HCT116 (cell line): ENCODE data around the gene BSN. TPM values are rescaled to one million over a fixed set of nuclear protein-coding genes. Genes with fewer than 3 reads are reported as not detected.

ENCODE experiments used
- ATAC-seq: fragments of 200-7000 bp; cut with Tn5 transposase; 2 replicates; pipeline ENCODE4 v1.9.1; 2020; ENCODE audit warnings: mild to moderate bottlenecking, moderate library complexity
- BruUV-seq: library from RNA; stranded (reverse); fragments of 400-500 nt; replicated peaks from 2 replicates; lab custom pipeline; 2021; lab: Mats Ljungman, UMichigan
- CTCF ChIA-PET: fragments of 300-600 bp; sonication (Branson Sonifier 250); formaldehyde crosslinking; loops from one replicate; lab custom pipeline; 2021; ENCODE audit warnings: antibody characterized with exemption; lab: Charles Lee
- POLR2A ChIA-PET: fragments of 300-600, 350-600 bp; sonication (Branson Sonifier 250); formaldehyde crosslinking; loops from one replicate; lab custom pipeline; 2021; ENCODE audit warnings: antibody characterized with exemption; lab: Charles Lee
- RAD21 ChIA-PET, 2 experiments: fragments of 300-600 bp; sonication (Branson Sonifier 250); formaldehyde crosslinking; loops; one replicate each; lab custom pipeline; 2023; ENCODE audit warnings: low total read pairs in 2 of 2; ENCODE audit not compliant: uncharacterized antibody in 2 of 2, unreplicated experiment in 2 of 2, low non-redundant PET in 1 of 2; lab: Charles Lee
- DNase-seq: peaks from one replicate; pipeline ENCODE4 v3.0.0-alpha.2; 2010; ENCODE audit warnings: low read depth, low spot score
- H2AFZ ChIP-seq: fragments of 200-600 bp; shearing (Covaris generic), sonication (generic); 2 replicates; pipeline ENCODE4 v1.6.1; 2017; ENCODE audit warnings: low read depth, mixed run types, mixed read lengths, antibody characterized with exemption, low read length; ENCODE audit not compliant: poor library complexity, severe bottlenecking
- H3K27ac ChIP-seq: 2 replicates; pipeline ENCODE4 v1.5.1; 2012; ENCODE audit warnings: low read depth, low read length
- H3K27me3 ChIP-seq: fragments of 200-600 bp; sonication (generic); 2 replicates; pipeline ENCODE4 v1.6.1; 2016; ENCODE audit warnings: mixed run types, low read length, mixed read lengths; ENCODE audit not compliant: insufficient read depth
- H3K36me3 ChIP-seq, 2 experiments: fragments of 200-500 bp in 1 of 2; fragments of 200-600 bp in 1 of 2; sonication (Bioruptor generic) in 1 of 2; sonication (generic) in 1 of 2; 2 replicates each; pipeline versions ENCODE4 v1.5.1 to v1.6.1; 2014 to 2016; ENCODE audit warnings: low read length in 2 of 2, inconsistent platforms in 1 of 2, mixed read lengths in 1 of 2, mixed run types in 1 of 2; ENCODE audit not compliant: insufficient read depth in 2 of 2, control insufficient read depth in 1 of 2
- H3K4me1 ChIP-seq, 2 experiments: fragments of 200-600 bp in 1 of 2; sonication (generic) in 1 of 2; 2 replicates each; pipeline versions ENCODE4 v1.5.1 to v1.6.1; 2012 to 2017; ENCODE audit warnings: low read length in 2 of 2, inconsistent platforms in 1 of 2, mild to moderate bottlenecking in 1 of 2, mixed read lengths in 1 of 2, mixed run types in 1 of 2, moderate library complexity in 1 of 2; ENCODE audit not compliant: insufficient read depth in 2 of 2, control insufficient read depth in 1 of 2
- H3K4me2 ChIP-seq: fragments of 200-600 bp; sonication (generic); 2 replicates; pipeline ENCODE4 v1.6.1; 2017; ENCODE audit warnings: mixed run types, low read length, mixed read lengths
- H3K4me3 ChIP-seq, 2 experiments: fragments of 200-600 bp in 1 of 2; sonication (generic) in 1 of 2; replicated peaks in 1 of 2; 2 replicates each; pipeline ENCODE4 v1.5.1; 2011 to 2016; ENCODE audit warnings: low read length in 2 of 2, control low read depth in 1 of 2, low read depth in 1 of 2, mild to moderate bottlenecking in 1 of 2, mixed read lengths in 1 of 2, mixed run types in 1 of 2
- H3K79me2 ChIP-seq: fragments of 200-600 bp; sonication (generic); 2 replicates; pipeline ENCODE4 v1.6.1; 2017; ENCODE audit warnings: mild to moderate bottlenecking, mixed run types, low read length, moderate library complexity, mixed read lengths; ENCODE audit not compliant: insufficient read depth
- H3K9ac ChIP-seq: fragments of 200-600 bp; sonication (generic); 2 replicates; pipeline ENCODE4 v1.6.1; 2016; ENCODE audit warnings: low read length, mixed read lengths
- H3K9me2 ChIP-seq: fragments of 200-600 bp; sonication (generic), shearing (Covaris generic); 2 replicates; pipeline ENCODE4 v1.6.1; 2017; ENCODE audit warnings: mixed run types, mild to moderate bottlenecking, moderate library complexity; ENCODE audit not compliant: insufficient read depth
- H3K9me3 ChIP-seq, 2 experiments: fragments of 200-500 bp in 1 of 2; fragments of 200-600 bp in 1 of 2; sonication (Bioruptor generic) in 1 of 2; sonication (generic) in 1 of 2; 2 replicates each; pipeline ENCODE4 v1.6.1; 2014 to 2017; ENCODE audit warnings: low read length in 2 of 2, mixed read lengths in 2 of 2, inconsistent platforms in 1 of 2, low read depth in 1 of 2, mild to moderate bottlenecking in 1 of 2, mixed run types in 1 of 2, moderate library complexity in 1 of 2; ENCODE audit not compliant: control insufficient read depth in 1 of 2, insufficient read depth in 1 of 2
- H4K20me1 ChIP-seq: fragments of 200-600 bp; sonication (generic), shearing (Covaris generic); 2 replicates; pipeline ENCODE4 v1.6.1; 2017; ENCODE audit warnings: mixed run types, mild to moderate bottlenecking, moderate library complexity; ENCODE audit not compliant: insufficient read depth
- ATF3 ChIP-seq: IDR thresholded peaks from 2 replicates; pipeline ENCODE4 v1.6.1; 2012
- CBX3 ChIP-seq: IDR thresholded peaks from 2 replicates; pipeline ENCODE4 v1.6.1; 2012; ENCODE audit warnings: low read depth
- CEBPB ChIP-seq: IDR thresholded peaks from 2 replicates; pipeline ENCODE4 v1.6.1; 2012; ENCODE audit warnings: low read depth
- ELF1 ChIP-seq: IDR thresholded peaks from 2 replicates; pipeline ENCODE4 v1.6.1; 2012; ENCODE audit warnings: low read depth, borderline replicate concordance
- EZH2phosphoT487 ChIP-seq: fragments of 200-600 bp; IDR thresholded peaks from 2 replicates; pipeline ENCODE4 v1.6.1; 2018; ENCODE audit warnings: antibody characterized with exemption, borderline replicate concordance
- JUND ChIP-seq: IDR thresholded peaks from 2 replicates; pipeline ENCODE4 v1.6.1; 2012
- MAX ChIP-seq: IDR thresholded peaks from 2 replicates; pipeline ENCODE4 v1.6.1; 2012
- REST ChIP-seq: IDR thresholded peaks from 2 replicates; pipeline ENCODE4 v1.6.1; 2012; ENCODE audit warnings: low read depth
- SIN3A ChIP-seq: IDR thresholded peaks from 2 replicates; pipeline ENCODE4 v1.6.1; 2012; ENCODE audit warnings: low read depth
- SP1 ChIP-seq: IDR thresholded peaks from 2 replicates; pipeline ENCODE4 v1.6.1; 2012; ENCODE audit warnings: low read depth
- SRF ChIP-seq: IDR thresholded peaks from 2 replicates; pipeline ENCODE4 v1.6.1; 2012; ENCODE audit warnings: low read depth
- YY1 ChIP-seq: IDR thresholded peaks from 2 replicates; pipeline ENCODE4 v1.6.1; 2011; ENCODE audit warnings: low read length, low read depth, moderate library complexity, mild to moderate bottlenecking; ENCODE audit not compliant: insufficient replicate concordance; ENCODE audit errors: extremely low read depth
- ZBTB33 ChIP-seq: IDR thresholded peaks from 2 replicates; pipeline ENCODE4 v1.6.1; 2011; ENCODE audit warnings: mild to moderate bottlenecking, low read length, moderate library complexity; ENCODE audit not compliant: insufficient replicate concordance; ENCODE audit errors: extremely low read depth
- ZFX ChIP-seq: fragments of 450-650 bp; IDR thresholded peaks from 2 replicates; pipeline ENCODE4 v1.6.1; 2017
- intact Hi-C: fragments of 100-400 bp; cut with micrococcal nuclease; formaldehyde crosslinking; loops from 2 replicates; pipeline ENCODE4 v1.10.0; 2022
- total RNA-seq: library from RNA; stranded (reverse); gene quantifications from one replicate; pipeline ENCODE4 v1.2.1, GENCODE V29; 2021; ENCODE audit not compliant: unreplicated experiment

Gene BSN
- total RNA-seq, 1 experiment from 2014 or later: 1.5 TPM

GRCh38 chr3:49650177-49650576 is 95.9 kb downstream of the BSN start:
- Histone ChIP-seq H3K79me2 (no peaks in the 10 kb centered on the region), H3K4me1 (peaks cover 4 to 17% of the 10 kb centered on the region in 2 experiments; a peak in 2 of 4 replicates), H3K27me3 (no peaks in the 10 kb centered on the region), H2AFZ (no peak overlapping the region), H3K27ac (no peak overlapping the region), H3K9ac (no peak overlapping the region), H3K9me2 (no peaks in the 10 kb centered on the region), H3K4me3 (no peak overlapping the region), H3K9me3 (no peaks in the 10 kb centered on the region), H3K4me2 (no peak overlapping the region), H3K36me3 (no peaks in the 10 kb centered on the region), H4K20me1 (no peaks in the 10 kb centered on the region)
- ChIA-PET CTCF (no interaction called here), POLR2A (no interaction called here), RAD21 (interaction anchor here in 1 of 2 experiments (0.5 kb wide), 1 partner anchor 58 kb away, joined by 3 read pairs; no protein-coding TSS in a partner anchor)
- intact Hi-C loops: no loop called here
- TF ChIP-seq ELF1 (no peak), ZBTB33 (no peak), CEBPB (no peak), MAX (no peak), JUND (no peak), SRF (no peak), SP1 (no peak), CBX3 (no peak), SIN3A (no peak), ZFX (no peak), REST (no peak), YY1 (no peak), EZH2phosphoT487 (no peak), ATF3 (no peak)
- BruUV-seq: no TSS peak
- ATAC-seq (no peak), DNase-seq (no peak)
